ENCODE results near the gene NEIL1. TPM values are rescaled to one million over a fixed set of nuclear protein-coding genes. Genes with fewer than 3 reads are reported as not detected.
"Not testable (repeated sequence)": the region's sequence is repeated elsewhere in the genome, so short reads cannot be mapped to it uniquely, and the experiment has no call there.

Gene NEIL1
- total and polyA plus RNA-seq, 2 donors (not counting 3 experiments of a cell fraction or from before 2014, with no cell fraction given), result 29.5 TPM

DNA sequence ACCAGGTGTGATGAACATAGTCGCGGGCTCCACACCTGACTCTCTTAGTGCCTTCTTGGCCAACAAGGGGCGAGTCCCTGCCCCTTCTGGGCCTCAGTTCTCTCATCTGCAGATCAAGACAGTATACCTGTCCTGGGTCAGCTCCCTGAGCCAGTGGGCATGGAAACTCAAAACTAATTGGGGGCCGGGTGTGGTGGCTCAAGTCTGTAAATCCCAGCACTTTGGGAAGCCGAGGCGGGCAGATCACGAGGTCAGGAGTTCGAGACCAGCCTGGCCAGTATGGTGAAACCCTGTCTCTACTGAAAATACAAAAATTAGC lies 2.5 kb downstream of the NEIL1 start:
- BruUV-seq (replicated peaks); FAIRE-seq; intact Hi-C loops (cut with micrococcal nuclease); H3K4me1 ChIP-seq (ENCODE audit: control insufficient read depth, extremely low read depth, insufficient read depth, low read length); POLR2A ChIA-PET; CTCF ChIA-PET; H3K9ac ChIP-seq (replicated peaks; ENCODE audit: extremely low read depth, insufficient read depth, low read length); H3K4me3 ChIP-seq (replicated peaks in 1 of 3; ENCODE audit: insufficient read depth in 1 of 3, low read depth in 1 of 3, low read length in 3 of 3); H3K27me3 ChIP-seq (ENCODE audit: control insufficient read depth in 2 of 2, insufficient read depth in 2 of 2, low read length in 2 of 2); DNase-seq (ENCODE audit: low read depth, low spot score); dilution Hi-C loops (cut with MboI; ENCODE audit: extremely low pct_ligation_motif_present, low sequenced_read_pairs); H3K4me2 ChIP-seq (ENCODE audit: insufficient read depth, low read length); H3K27ac ChIP-seq (ENCODE audit: insufficient read depth, low read depth, low read length); H3K79me2 ChIP-seq (ENCODE audit: control insufficient read depth, insufficient read depth, low read length); H2AFZ ChIP-seq (ENCODE audit: low read depth, low read length); H4K20me1 ChIP-seq (replicated peaks; ENCODE audit: control insufficient read depth, extremely low read depth, insufficient read depth, low read length); H3K9me3 ChIP-seq (replicated peaks; ENCODE audit: control insufficient read depth, insufficient read depth, low read length); H3K36me3 ChIP-seq (ENCODE audit: control insufficient read depth in 2 of 2, extremely low read depth in 1 of 2, insufficient read depth in 2 of 2, low read length in 2 of 2); H3K9me1 ChIP-seq (replicated peaks; ENCODE audit: control insufficient read depth, extremely low read depth, insufficient read depth, low read length): not testable (repeated sequence)

DNA sequence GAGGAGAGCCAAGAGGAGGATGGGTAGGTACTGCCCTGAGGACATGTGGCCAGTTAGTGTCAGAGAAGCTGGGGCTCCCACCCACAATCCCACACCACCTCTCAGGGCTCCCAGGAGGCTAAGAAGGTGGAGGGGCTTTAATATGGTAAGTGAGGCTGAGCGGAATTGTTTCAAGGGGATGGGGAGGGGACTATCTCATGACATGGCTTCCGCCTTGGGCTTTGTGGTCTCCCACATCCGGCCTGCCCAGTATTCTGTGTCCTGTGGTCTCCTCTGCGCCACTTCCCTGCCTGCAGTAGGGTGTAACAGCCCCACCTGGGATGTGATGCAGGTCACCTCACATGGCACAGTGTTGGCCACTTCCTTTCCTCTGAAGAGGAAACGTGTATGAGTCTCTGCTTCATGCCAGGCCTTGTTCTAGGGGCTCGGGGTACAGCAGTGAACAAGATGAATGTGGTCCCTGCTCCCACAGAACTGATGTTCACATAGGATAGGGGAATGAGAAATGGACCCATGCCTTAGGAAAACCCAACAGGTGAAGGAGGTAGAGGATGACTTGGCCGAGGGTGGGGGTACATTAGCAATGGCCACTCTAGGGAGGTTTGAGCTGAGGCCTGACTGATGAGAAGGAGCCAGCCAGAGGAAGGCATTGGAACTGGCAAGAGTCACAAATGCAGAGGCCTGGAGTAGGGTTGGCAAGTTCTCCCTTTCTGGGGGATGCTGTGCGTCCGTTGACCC lies 3.2 kb downstream of the NEIL1 start:
- no peak overlapping the region for H2AFZ ChIP-seq (ENCODE audit: low read depth, low read length)
- no peak overlapping the region for H3K4me2 ChIP-seq (ENCODE audit: insufficient read depth, low read length)
- peaks cover 7% of the 10 kb centered on the region for H3K4me1 ChIP-seq (ENCODE audit: control insufficient read depth, extremely low read depth, insufficient read depth, low read length)
- FAIRE-seq (no peak), DNase-seq (ENCODE audit: low read depth, low spot score) (no peak)
- peaks cover 0 to 2% of the 10 kb centered on the region in 2 experiments for H3K36me3 ChIP-seq (ENCODE audit: control insufficient read depth in 2 of 2, extremely low read depth in 1 of 2, insufficient read depth in 2 of 2, low read length in 2 of 2)
- H3K9ac ChIP-seq (replicated peaks; ENCODE audit: extremely low read depth, insufficient read depth, low read length), result no peak overlapping the region
- ChIA-PET CTCF (no interaction called here), POLR2A (no interaction called here)
- no peaks in the 10 kb centered on the region for H4K20me1 ChIP-seq (replicated peaks; ENCODE audit: control insufficient read depth, extremely low read depth, insufficient read depth, low read length)
- H3K79me2 ChIP-seq (ENCODE audit: control insufficient read depth, insufficient read depth, low read length), result no peaks in the 10 kb centered on the region
- H3K27ac ChIP-seq (ENCODE audit: insufficient read depth, low read depth, low read length), result no peak overlapping the region
- TF ChIP-seq, protein P1, sequence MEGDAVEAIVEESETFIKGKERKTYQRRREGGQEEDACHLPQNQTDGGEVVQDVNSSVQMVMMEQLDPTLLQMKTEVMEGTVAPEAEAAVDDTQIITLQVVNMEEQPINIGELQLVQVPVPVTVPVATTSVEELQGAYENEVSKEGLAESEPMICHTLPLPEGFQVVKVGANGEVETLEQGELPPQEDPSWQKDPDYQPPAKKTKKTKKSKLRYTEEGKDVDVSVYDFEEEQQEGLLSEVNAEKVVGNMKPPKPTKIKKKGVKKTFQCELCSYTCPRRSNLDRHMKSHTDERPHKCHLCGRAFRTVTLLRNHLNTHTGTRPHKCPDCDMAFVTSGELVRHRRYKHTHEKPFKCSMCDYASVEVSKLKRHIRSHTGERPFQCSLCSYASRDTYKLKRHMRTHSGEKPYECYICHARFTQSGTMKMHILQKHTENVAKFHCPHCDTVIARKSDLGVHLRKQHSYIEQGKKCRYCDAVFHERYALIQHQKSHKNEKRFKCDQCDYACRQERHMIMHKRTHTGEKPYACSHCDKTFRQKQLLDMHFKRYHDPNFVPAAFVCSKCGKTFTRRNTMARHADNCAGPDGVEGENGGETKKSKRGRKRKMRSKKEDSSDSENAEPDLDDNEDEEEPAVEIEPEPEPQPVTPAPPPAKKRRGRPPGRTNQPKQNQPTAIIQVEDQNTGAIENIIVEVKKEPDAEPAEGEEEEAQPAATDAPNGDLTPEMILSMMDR (IDR thresholded peaks at IDR 0.05; ENCODE audit: extremely low read depth in 1 of 2, insufficient read depth in 1 of 2, low read depth in 1 of 2, low read length in 2 of 2), result no peak
- TF ChIP-seq POLR2AphosphoS5 (IDR thresholded peaks at IDR 0.05; ENCODE audit: insufficient read depth, low read depth, low read length) (peak; percentile 39), EZH2 (IDR thresholded peaks at IDR 0.05; ENCODE audit: borderline replicate concordance, low read depth, low read length, severe bottlenecking) (no peak)
- TSS peak; percentile 5 for BruUV-seq (replicated peaks)
- no peaks in the 10 kb centered on the region for H3K9me3 ChIP-seq (replicated peaks; ENCODE audit: control insufficient read depth, insufficient read depth, low read length)
- dilution Hi-C loops (cut with MboI; ENCODE audit: extremely low pct_ligation_motif_present, low sequenced_read_pairs) (no loop called here), intact Hi-C loops (cut with micrococcal nuclease) (no loop called here)
- no peak overlapping the region for H3K4me3 ChIP-seq (replicated peaks in 1 of 3; ENCODE audit: insufficient read depth in 1 of 3, low read depth in 1 of 3, low read length in 3 of 3)
- no peaks in the 10 kb centered on the region for H3K27me3 ChIP-seq (ENCODE audit: control insufficient read depth in 2 of 2, insufficient read depth in 2 of 2, low read length in 2 of 2)
- no peaks in the 10 kb centered on the region for H3K9me1 ChIP-seq (replicated peaks; ENCODE audit: control insufficient read depth, extremely low read depth, insufficient read depth, low read length)

All from endothelial cell of umbilical vein (primary cell).